Right cardiac atrium (tissue), 5 donors: Measurements from ENCODE around the gene MACC1. TPM values are rescaled to one million over a fixed set of nuclear protein-coding genes. Genes with fewer than 3 reads are reported as not detected.
A peak's percentile ranks its signal among the peaks of the same experiment; 100 is the strongest.

Source experiments
- ATAC-seq, 2 donors: fragments of 200-7000 bp; cut with Tn5 transposase; one replicate each; pipeline versions ENCODE4 v1.8.0 to v1.9.1; 2020; ENCODE audit warnings: moderate library complexity in 2 of 2, mild to moderate bottlenecking in 1 of 2
- DNase-seq, 3 donors: peaks; one replicate each; pipeline ENCODE4 v3.0.0-alpha.2; 2020
- H3K27ac ChIP-seq: one replicate; pipeline ENCODE4 v1.5.1; 2013; ENCODE audit warnings: mild to moderate bottlenecking, low read length, control low read depth, moderate library complexity
- H3K27me3 ChIP-seq: one replicate; pipeline ENCODE4 v1.6.1; 2013; ENCODE audit not compliant: control insufficient read depth, insufficient read depth
- H3K4me1 ChIP-seq: one replicate; pipeline ENCODE4 v1.6.1; 2013; ENCODE audit warnings: low read length; ENCODE audit not compliant: control insufficient read depth, insufficient read depth
- H3K4me3 ChIP-seq: one replicate; pipeline ENCODE4 v1.5.1; 2013; ENCODE audit warnings: low read length, control low read depth
- H3K9me3 ChIP-seq: one replicate; pipeline ENCODE4 v1.6.1; 2013; ENCODE audit warnings: low read length; ENCODE audit not compliant: control insufficient read depth
- WGBS: extraction: QIAGEN DNeasy Blood & Tissue Kit; methylation state at CpG from one replicate; pipeline ENCODE4 v1.1.7; 2013; 5-methylcytosine and 5-hydroxymethylcytosine counted together
- intact Hi-C, 4 donors: fragments of 100-400 bp; cut with DNase I; formaldehyde crosslinking; loops; one replicate each; pipeline versions ENCODE4 v1.11.0 to v1.14.0; 2022 to 2023
- polyA plus RNA-seq: library from polyadenylated mRNA; stranded (reverse); fragments of 200-250 nt; gene quantifications from one replicate; pipeline ENCODE4 v1.2.3, GENCODE V29; 2013
- total RNA-seq, 4 donors: library from RNA; stranded (reverse); fragmentation: NEBNext Ultra II Directional; extraction: Animal tissue kit (Norgen Biotek cat#: 25700); gene quantifications; one replicate each; pipeline ENCODE4 v1.2.1, GENCODE V29; 2021
- donor health status: healthy with polysubstance abuse.
- donor health status: DM: no; HTN: yes; CAD: no.
- donor health status: DM: no; HTN: no; CAD: no.
- donor health status: DM: no; HTN: yes; CAD: no; lungs with severe emphysema.
- donor health status: DM: yes; HTN: yes; CAD: no.

MACC1 gene
- total and polyA plus RNA-seq, 5 donors = under 0.01 to 0.08 (median 0.04) TPM; not detected in 1

DNA sequence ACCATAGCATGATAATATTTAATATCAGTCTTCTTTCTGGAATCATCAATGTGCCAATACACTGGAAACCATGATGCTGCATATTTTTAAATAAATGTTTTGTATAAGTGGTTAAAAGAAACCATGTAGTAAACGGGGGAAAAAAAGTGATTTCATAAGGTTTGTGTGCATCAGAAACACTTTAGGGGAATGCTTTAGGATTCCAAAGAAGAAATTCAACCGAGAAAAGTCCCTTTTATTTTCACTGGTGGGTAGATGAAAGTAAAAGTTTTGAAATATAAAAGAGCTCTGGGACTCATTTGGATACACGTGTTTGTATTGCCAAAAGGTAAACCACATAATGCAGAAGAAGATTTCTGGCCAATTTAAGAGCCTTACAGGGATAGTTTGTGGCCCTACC, 11.9 kb upstream of the MACC1 start:
- Histone ChIP-seq H3K9me3 (no peaks in the 10 kb centered on the region), H3K27ac (no peak overlapping the region), H3K27me3 (no peaks in the 10 kb centered on the region), H3K4me3 (no peak overlapping the region), H3K4me1 (no peaks in the 10 kb centered on the region)
- no peak for ATAC-seq
- WGBS = 86% methylated on average over 3 of the region's 3 CpGs
- intact Hi-C loops = no loop called here
- DNase-seq = no peak

DNA sequence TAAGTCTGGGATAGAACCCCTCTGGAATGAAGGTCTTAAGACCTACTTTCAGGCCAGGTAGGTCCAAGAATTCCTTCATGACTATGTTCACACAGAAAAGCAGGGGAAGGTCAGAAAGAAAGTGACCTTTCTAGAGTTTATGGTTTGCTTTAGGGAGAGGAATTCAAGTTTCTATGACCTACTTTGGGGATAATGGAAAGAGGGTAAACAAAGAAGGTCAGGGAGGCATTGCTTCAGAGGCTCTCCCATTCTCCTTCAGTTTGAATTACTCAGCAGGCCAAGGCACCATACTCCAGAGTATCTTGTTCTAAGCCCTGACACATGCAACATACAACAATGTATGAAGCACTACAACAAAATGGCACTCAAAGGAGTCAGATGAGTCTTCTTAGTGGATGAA, 11.5 kb upstream of the MACC1 start:
- intact Hi-C loops = no loop called here
- no peak for DNase-seq
- Histone ChIP-seq H3K9me3 (no peaks in the 10 kb centered on the region), H3K27me3 (no peaks in the 10 kb centered on the region), H3K27ac (no peak overlapping the region), H3K4me3 (no peak overlapping the region), H3K4me1 (no peaks in the 10 kb centered on the region)
- no peak for ATAC-seq

DNA sequence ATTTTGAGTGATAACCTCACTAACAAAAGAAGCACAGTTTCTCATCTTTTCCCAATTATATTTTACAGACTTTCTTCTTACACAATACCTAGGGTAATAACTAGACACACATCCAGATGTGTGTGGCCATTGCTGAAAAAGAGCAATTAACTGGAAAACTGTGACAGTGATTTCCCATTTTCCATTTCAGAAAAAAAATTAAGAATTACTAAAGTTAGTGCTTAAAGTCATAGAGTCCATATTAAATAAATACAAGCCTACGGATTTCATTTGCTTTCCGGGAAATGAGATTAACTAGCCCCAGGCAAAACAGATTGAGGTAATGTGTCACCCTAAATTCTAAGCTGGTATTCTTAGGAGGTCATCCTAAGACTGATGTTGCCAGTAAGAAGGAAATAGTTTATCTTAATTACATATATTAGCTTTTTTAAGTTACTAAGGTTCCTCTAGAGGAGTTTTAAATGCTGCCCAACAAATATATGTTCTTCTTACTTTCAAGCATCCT, 10.2 kb upstream of the MACC1 start:
- H3K9me3 ChIP-seq = no peaks in the 10 kb centered on the region
- intact Hi-C loops = no loop called here
- H3K27me3 ChIP-seq = no peaks in the 10 kb centered on the region
- no peak overlapping the region for H3K4me3 ChIP-seq
- H3K27ac ChIP-seq = no peak overlapping the region
- 89% methylated on average over 2 of the region's 2 CpGs for WGBS
- no peaks in the 10 kb centered on the region for H3K4me1 ChIP-seq
- DNase-seq = no peak
- ATAC-seq = no peak

DNA sequence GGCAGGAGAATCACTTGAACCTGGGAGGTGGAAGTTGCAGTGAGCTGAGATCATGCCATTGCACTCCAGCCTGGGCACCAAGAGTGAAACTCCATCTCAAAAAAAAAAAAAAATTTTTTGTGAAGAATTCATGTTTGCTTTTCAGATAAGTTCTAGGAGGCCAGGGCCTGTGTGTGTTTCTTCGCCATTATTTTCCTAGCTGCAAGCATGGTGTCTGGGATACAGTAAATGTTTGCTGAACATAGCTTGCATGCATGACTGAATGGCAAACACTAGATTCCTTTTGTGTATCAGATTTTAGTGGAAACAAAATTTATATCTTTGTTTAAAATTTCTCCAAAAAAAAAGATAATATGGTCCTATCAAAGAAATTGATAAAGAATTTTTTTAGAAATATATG, 9.7 kb upstream of the MACC1 start:
- Histone ChIP-seq H3K4me1 (no peaks in the 10 kb centered on the region), H3K4me3 (no peak overlapping the region), H3K9me3 (no peaks in the 10 kb centered on the region), H3K27me3 (no peaks in the 10 kb centered on the region), H3K27ac (no peak overlapping the region)
- intact Hi-C loops = no loop called here
- DNase-seq = no peak
- ATAC-seq = no peak
- 2% methylated on average over 1 of the region's 1 CpG for WGBS

DNA sequence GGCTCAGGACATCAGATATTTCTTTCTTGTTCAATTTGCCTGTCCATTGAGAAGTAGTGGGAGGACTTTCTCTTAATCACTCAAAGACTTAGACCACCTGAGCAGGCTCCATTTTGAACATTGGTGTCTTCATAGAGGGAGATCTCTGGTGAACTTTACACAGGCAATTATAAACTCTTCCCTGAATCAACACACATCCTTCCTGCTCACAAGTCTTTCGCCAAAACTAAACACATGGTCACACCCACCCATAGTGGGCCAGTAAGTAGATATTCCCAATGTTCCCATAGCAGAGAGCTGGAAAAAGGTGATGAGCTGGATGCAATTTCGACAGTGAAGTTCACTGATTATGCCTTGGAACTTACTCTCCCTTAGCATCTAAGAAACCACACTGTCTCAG, 8.2 kb upstream of the MACC1 start:
- no peak overlapping the region for H3K27ac ChIP-seq
- whole genome bisulfite sequencing = 79% methylated on average over 2 of the region's 2 CpGs
- ATAC-seq = no peak
- intact Hi-C loops = no loop called here
- no peak for DNase-seq
- H3K9me3 ChIP-seq = no peaks in the 10 kb centered on the region
- H3K4me1 ChIP-seq = no peaks in the 10 kb centered on the region
- H3K27me3 ChIP-seq = no peaks in the 10 kb centered on the region
- no peak overlapping the region for H3K4me3 ChIP-seq

DNA sequence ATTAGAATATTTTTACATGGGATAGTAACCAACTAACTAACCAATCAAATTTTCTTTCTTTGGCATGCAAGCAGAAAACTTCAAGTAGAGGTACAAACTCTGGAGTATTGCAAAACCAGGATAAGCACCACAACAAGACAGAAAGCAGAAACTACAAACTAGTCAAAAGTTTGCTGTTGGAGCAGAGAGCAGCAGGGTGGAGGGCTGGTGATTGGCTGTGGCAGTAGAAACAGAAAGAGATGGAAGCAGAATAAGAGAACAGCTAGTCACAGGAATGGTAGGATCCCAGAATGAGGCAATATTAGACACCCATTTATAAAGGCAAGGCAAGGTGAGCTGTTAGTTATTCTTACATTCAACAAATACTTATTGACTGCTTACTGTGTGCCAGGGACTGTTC, 6.8 kb upstream of the MACC1 start:
- Histone ChIP-seq H3K27ac (no peak overlapping the region), H3K4me1 (no peaks in the 10 kb centered on the region), H3K27me3 (no peaks in the 10 kb centered on the region), H3K9me3 (no peaks in the 10 kb centered on the region), H3K4me3 (no peak overlapping the region)
- no peak for ATAC-seq
- DNase-seq = no peak
- intact Hi-C loops = no loop called here

DNA sequence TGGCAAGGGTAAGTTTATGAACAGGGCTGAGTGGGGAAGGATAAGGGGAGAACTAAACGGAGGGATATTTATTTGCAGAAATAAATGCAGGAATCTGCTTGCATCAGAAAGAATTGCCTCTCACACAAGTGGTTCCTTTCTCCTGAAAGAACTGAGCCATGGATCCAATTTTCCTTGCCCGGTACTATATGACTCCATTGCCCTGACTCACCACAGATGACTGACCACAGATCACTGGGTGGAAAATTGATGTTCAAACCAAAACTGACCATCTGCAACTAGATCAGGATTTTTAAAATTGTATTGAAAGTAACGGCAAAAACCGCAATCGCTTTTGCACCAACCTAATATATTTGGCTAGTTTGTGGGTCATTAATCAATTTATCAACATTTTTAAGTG, 6.2 kb upstream of the MACC1 start:
- H3K4me3 ChIP-seq = no peak overlapping the region
- H3K9me3 ChIP-seq = no peaks in the 10 kb centered on the region
- DNase-seq (no peak), ATAC-seq (no peak)
- H3K27me3 ChIP-seq = no peaks in the 10 kb centered on the region
- WGBS = 93% methylated on average over 5 of the region's 5 CpGs
- no peaks in the 10 kb centered on the region for H3K4me1 ChIP-seq
- intact Hi-C loops = no loop called here
- no peak overlapping the region for H3K27ac ChIP-seq

DNA sequence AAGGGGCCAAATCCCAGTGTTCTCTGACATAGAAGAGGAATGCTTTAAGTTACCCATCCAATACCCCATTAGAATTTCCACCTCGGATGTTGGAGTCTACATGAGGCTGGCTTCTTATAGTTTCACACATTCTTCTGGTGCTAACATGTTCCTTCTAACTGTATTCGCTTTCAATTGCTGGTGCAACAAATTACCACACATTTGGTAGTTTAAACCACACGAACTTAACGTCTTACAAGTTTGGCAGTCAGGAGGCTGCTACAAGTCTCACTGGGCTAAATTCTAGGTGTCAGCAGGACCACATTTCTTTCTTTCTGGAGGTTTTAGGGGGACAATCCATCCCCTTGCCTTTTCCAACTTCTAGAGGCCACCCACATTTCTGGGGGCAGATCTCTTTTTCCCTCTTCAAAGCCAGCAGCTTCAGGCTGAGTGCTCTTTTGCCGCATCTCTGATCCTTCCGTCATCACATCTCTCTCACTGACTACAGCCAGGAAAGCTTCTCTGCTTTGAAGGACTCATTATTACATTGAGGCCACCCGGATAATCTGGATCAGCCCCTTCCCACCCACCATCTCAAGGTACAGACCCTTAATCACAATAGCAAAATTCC, 5.1 kb upstream of the MACC1 start:
- no peak for ATAC-seq
- WGBS = 65% methylated on average over 7 of the region's 7 CpGs
- intact Hi-C loops = no loop called here

DNA sequence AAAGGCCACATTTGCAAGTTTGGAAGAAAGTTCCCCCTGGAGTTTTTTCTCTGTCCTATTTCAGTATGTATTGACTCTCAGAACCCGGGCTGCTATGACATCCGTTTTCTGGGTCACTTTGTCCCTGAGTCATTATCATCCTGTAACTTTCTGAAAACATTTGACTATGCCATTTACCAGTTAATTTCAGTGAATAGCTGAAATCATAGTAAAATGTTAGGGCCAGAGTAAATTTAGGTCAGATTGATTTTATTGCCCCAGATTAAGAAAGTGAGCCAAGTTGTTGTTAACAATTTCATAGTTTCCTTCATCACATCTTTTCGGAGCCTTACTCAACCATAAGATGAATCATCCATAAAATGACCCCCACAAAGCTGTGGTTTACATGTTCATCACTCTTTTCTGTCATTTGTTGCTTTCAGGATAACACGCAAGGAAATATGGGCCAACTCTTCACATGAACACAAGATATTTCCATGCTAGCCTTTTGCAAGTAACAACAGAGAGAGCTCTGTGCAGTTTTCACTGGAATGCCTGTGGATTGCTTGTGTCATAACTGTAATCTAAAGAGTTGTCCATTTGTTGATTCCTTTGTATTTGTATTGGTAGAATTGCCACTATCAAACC, 3.9 kb upstream of the MACC1 start:
- intact Hi-C loops = loop anchor here in 1 of 4 donors (2.0 kb wide), 1 partner anchor 54 kb away; no protein-coding TSS in a partner anchor
- no peaks in the 10 kb centered on the region for H3K9me3 ChIP-seq
- H3K27ac ChIP-seq = no peak overlapping the region
- DNase-seq (peak in 2 of 3 donors; percentile 11 to 31), ATAC-seq (peak; percentile 62 to 68)
- H3K4me1 ChIP-seq = no peaks in the 10 kb centered on the region
- H3K27me3 ChIP-seq = no peaks in the 10 kb centered on the region
- H3K4me3 ChIP-seq = no peak overlapping the region
- WGBS = 40% methylated on average over 4 of the region's 4 CpGs

More for the DNA sequence above, 5.1 kb upstream of the MACC1 start:
- DNase-seq = no peak
- no peak overlapping the region for H3K4me3 ChIP-seq
- no peaks in the 10 kb centered on the region for H3K27me3 ChIP-seq
- no peaks in the 10 kb centered on the region for H3K9me3 ChIP-seq
- H3K27ac ChIP-seq = no peak overlapping the region
- H3K4me1 ChIP-seq = no peaks in the 10 kb centered on the region

DNA sequence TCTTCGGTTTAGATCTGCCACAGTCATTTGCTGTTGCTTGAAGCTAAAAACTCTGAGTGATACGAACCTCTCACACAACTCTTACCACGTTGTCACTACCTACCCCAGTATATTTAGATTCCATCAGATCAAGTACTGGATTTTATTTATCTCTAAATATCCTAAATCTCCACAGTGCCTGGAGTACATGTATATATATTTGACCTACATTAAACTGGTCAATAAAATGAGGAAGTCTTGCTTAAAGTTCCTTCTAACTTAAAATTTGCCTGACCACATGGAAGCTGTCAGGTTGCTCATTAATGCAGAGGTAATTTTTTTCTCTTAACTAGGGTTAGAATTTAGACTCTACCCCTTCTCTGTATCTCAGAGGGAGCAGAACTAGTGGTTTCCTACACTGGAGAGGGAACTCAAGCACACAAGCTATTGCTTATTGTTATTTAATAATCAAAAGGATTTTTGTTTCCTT, 3.1 kb upstream of the MACC1 start:
- no peak overlapping the region for H3K4me3 ChIP-seq
- DNase-seq (no peak), ATAC-seq (no peak)
- no peaks in the 10 kb centered on the region for H3K27me3 ChIP-seq
- 50% methylated on average over 3 of the region's 3 CpGs for WGBS
- peak overlapping the region; percentile 62 for H3K27ac ChIP-seq
- no peaks in the 10 kb centered on the region for H3K4me1 ChIP-seq
- intact Hi-C loops = loop anchor here in 1 of 4 donors (2.0 kb wide), 1 partner anchor 54 kb away; no protein-coding TSS in a partner anchor
- H3K9me3 ChIP-seq = no peaks in the 10 kb centered on the region

DNA sequence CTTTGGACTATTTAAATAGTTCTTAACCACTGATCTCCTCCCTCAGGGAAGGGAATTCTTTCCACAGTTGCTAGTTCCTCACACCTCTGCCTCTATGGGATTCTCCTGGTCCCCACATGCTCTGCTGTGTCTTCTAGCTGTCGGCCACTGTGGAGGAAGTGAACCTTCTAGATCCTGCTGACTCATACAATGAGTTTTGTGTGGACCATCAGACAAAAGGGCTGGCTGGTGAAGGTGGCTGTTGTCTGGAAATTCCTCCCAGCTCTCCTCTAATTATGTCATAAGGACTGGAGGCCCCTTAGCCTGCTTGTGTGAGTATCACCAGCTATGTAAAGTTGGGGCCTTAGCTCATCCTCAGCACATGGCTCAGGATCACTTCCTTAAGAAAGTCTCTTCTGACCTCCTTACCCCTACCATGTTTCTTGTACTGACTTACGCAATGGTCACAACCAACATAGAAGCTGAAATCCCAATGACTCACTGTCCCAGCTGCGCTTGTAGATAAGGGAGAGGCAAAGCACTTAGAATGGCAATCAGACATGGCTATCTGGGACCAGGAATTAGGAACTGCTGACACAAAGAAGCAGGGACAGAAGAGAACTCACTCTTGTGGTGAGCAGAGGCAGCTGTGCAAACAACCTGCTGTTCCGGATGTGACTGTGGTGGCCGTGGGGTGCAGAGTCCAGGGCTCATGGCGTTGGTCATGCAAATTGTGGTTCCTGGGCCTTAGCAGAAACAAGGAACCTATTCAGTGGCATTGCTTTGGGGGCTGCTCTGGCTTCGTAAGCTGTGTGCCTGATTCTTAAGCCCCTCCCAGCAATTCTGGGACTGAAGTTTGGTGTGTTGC, 2.5 kb upstream of the MACC1 start:
- ATAC-seq = peak; percentile 93 to 95
- Histone ChIP-seq H3K4me1 (no peaks in the 10 kb centered on the region), H3K27me3 (no peaks in the 10 kb centered on the region), H3K4me3 (no peak overlapping the region), H3K27ac (peak overlapping the region; percentile 62), H3K9me3 (no peaks in the 10 kb centered on the region)
- 44% methylated on average over 7 of the region's 7 CpGs for WGBS
- intact Hi-C loops = loop anchor here in 1 of 4 donors (2.0 kb wide), 1 partner anchor 53 kb away; no protein-coding TSS in a partner anchor
- DNase-seq = peak; percentile 63 to 81 (median 78)
